Left ventricle myocardium inferior (tissue), 1 donor: ENCODE data around the gene TRIM8. TPM values are rescaled to one million over a fixed set of nuclear protein-coding genes. Genes with fewer than 3 reads are reported as not detected.

Experiments
- DNase-seq: peaks from one replicate; pipeline ENCODE4 v3.0.0-alpha.2; 2020
- H3K27ac ChIP-seq: fragments of 200-600 bp; replicated peaks from 2 replicates; pipeline ENCODE4 v1.8.0; 2021
- H3K27me3 ChIP-seq: fragments of 200-600 bp; 2 replicates; pipeline ENCODE4 v1.8.0; 2021; ENCODE audit warnings: low read depth
- H3K36me3 ChIP-seq: fragments of 200-600 bp; 2 replicates; pipeline ENCODE4 v1.8.0; 2021
- H3K4me1 ChIP-seq: fragments of 200-600 bp; 2 replicates; pipeline ENCODE4 v1.8.0; 2021
- H3K4me3 ChIP-seq: fragments of 200-600 bp; 2 replicates; pipeline ENCODE4 v1.8.0; 2021; ENCODE audit warnings: mild to moderate bottlenecking, moderate library complexity
- H3K9me3 ChIP-seq: fragments of 200-600 bp; replicated peaks from 2 replicates; pipeline ENCODE4 v1.8.0; 2021
- CTCF ChIP-seq: fragments of 200-600 bp; IDR thresholded peaks from 2 replicates; pipeline ENCODE4 v1.8.0; 2021; ENCODE audit warnings: antibody characterized with exemption, mild to moderate bottlenecking, borderline replicate concordance
- intact Hi-C: fragments of 100-400 bp; cut with micrococcal nuclease; formaldehyde crosslinking; loops from one replicate; pipeline ENCODE4 v1.11.0; 2022
- long read RNA-seq: library from polyadenylated mRNA; unstranded; transcript quantifications from one replicate; pipeline ENCODE4 v2.0.0, GENCODE V29; 2021
- total RNA-seq: library from RNA; stranded (reverse); fragmentation: NEBNext Ultra II Directional; extraction: Animal tissue kit (Norgen Biotek cat#: 25700); gene quantifications from one replicate; pipeline ENCODE4 v1.2.1, GENCODE V29; 2021
- donor health status: DM: no; HTN: yes; CAD: no; lungs with severe emphysema.

Gene TRIM8
- 95.1 TPM for total RNA-seq
- long read RNA-seq, full-length matches to known transcripts: 249 of 305 reads
- long read RNA-seq, partial matches to known transcripts: 5 of 305 reads
- long read RNA-seq, other reads (novel, unspliced or antisense): 51 of 305 reads

GRCh38 chr10:102644066-102644645 is at the start of gene TRIM8:
Gene TRIM8 (plus strand): TSS chr10:102644479. CDS start chr10:102644618, 139 bp downstream.
- peak within 1 kb of the TSS; percentile 99 for H3K27ac ChIP-seq
- no peak for TF ChIP-seq CTCF
- peaks cover 66% of the 10 kb centered on the region for H3K4me1 ChIP-seq
- no peaks in the 10 kb centered on the region for H3K27me3 ChIP-seq
- H3K4me3 ChIP-seq: peak within 1 kb of the TSS; percentile 82
- intact Hi-C loops: no loop called here
- peak; percentile 53 for DNase-seq
- no peaks in the 10 kb centered on the region for H3K36me3 ChIP-seq
- no peaks in the 10 kb centered on the region for H3K9me3 ChIP-seq

- Histone ChIP-seq H3K4me1 (peaks cover 52% of the 10 kb centered on the region), H3K27me3 (no peaks in the 10 kb centered on the region), H3K36me3 (peaks cover 31% of the 10 kb centered on the region), H3K27ac (peak overlapping the region; percentile 89), H3K4me3 (no peak overlapping the region), H3K9me3 (no peaks in the 10 kb centered on the region)
- no peak for DNase-seq
- no peak for TF ChIP-seq CTCF
- intact Hi-C loops: no loop called here
Measured at GRCh38 chr10:102595293-102595692, 49.0 kb upstream of the TRIM8 start.

GRCh38 chr10:102595897-102596296 is 48.4 kb upstream of the TRIM8 start:
- no peaks in the 10 kb centered on the region for H3K9me3 ChIP-seq
- peaks cover 31% of the 10 kb centered on the region for H3K36me3 ChIP-seq
- peak overlapping the region; percentile 89 for H3K27ac ChIP-seq
- peaks cover 58% of the 10 kb centered on the region for H3K4me1 ChIP-seq
- no peak overlapping the region for H3K4me3 ChIP-seq
- no peaks in the 10 kb centered on the region for H3K27me3 ChIP-seq
- no peak for DNase-seq
- intact Hi-C loops: no loop called here
- TF ChIP-seq CTCF: no peak

- peak overlapping the region; percentile 17 for H3K4me3 ChIP-seq
- intact Hi-C loops: no loop called here
- DNase-seq: peak; percentile 32
- H3K36me3 ChIP-seq: peaks cover 36% of the 10 kb centered on the region
- TF ChIP-seq CTCF: peak; percentile 89
- peak overlapping the region; percentile 89 for H3K27ac ChIP-seq
- H3K4me1 ChIP-seq: peaks cover 64% of the 10 kb centered on the region
- H3K9me3 ChIP-seq: no peaks in the 10 kb centered on the region
- no peaks in the 10 kb centered on the region for H3K27me3 ChIP-seq
Measured at GRCh38 chr10:102596506-102596971, 47.7 kb upstream of the TRIM8 start.

GRCh38 chr10:102597131-102597991 is 46.9 kb upstream of the TRIM8 start:
- intact Hi-C loops: no loop called here
- H3K4me1 ChIP-seq: peaks cover 71% of the 10 kb centered on the region
- DNase-seq: peak; percentile 64
- peak overlapping the region; percentile 17 for H3K4me3 ChIP-seq
- H3K27me3 ChIP-seq: no peaks in the 10 kb centered on the region
- no peaks in the 10 kb centered on the region for H3K9me3 ChIP-seq
- H3K27ac ChIP-seq: peak overlapping the region; percentile 89
- H3K36me3 ChIP-seq: peaks cover 37% of the 10 kb centered on the region
- TF ChIP-seq CTCF: no peak
